HG03045 (cell line): Measurements from ENCODE around the gene TAS2R14.

Source experiments
- ATAC-seq: cut with Tn5 transposase; IDR thresholded peaks from one replicate; pipeline ENCODE4 v1.9.1; 2021; ENCODE audit warnings: mild to moderate bottlenecking, moderate library complexity; ENCODE audit not compliant: unreplicated experiment

The TAS2R14 gene

GRCh38 chr12:10909462-10909861 lies 29.6 kb downstream of the TAS2R14 start, which contains the start of gene TAS2R13:
Gene TAS2R13 (minus strand): TSS chr12:10909562. CDS start chr12:10909298, 264 bp downstream.
- ATAC-seq = no peak

GRCh38 chr12:10904686-10905085 lies 34.4 kb downstream of the TAS2R14 start:
- ATAC-seq = no peak

- ATAC-seq = no peak
Measured at GRCh38 chr12:10901427-10901826, 37.6 kb downstream of the TAS2R14 start.

GRCh38 chr12:10900972-10901371 lies 38.1 kb downstream of the TAS2R14 start:
- no peak for ATAC-seq

GRCh38 chr12:10900530-10900929 lies 38.5 kb downstream of the TAS2R14 start:
- ATAC-seq = no peak

- no peak for ATAC-seq
Measured at GRCh38 chr12:10896854-10897253, 42.2 kb downstream of the TAS2R14 start.

- ATAC-seq = no peak
Measured at GRCh38 chr12:10891937-10892336, 47.1 kb downstream of the TAS2R14 start.

GRCh38 chr12:10889226-10889625 lies 49.8 kb downstream of the TAS2R14 start:
- ATAC-seq = no peak
